GM21515 (cell line): ENCODE measurements around the gene ATG7.
A peak's percentile ranks its signal among the peaks of the same experiment; 100 is the strongest.
"Not testable (repeated sequence)": the region's sequence is repeated elsewhere in the genome, so short reads cannot be mapped to it uniquely, and the experiment has no call there.

Source experiments
- ATAC-seq: cut with Tn5 transposase; IDR thresholded peaks from one replicate; pipeline ENCODE4 v1.9.1; 2021; ENCODE audit not compliant: unreplicated experiment

ATG7 gene

DNA sequence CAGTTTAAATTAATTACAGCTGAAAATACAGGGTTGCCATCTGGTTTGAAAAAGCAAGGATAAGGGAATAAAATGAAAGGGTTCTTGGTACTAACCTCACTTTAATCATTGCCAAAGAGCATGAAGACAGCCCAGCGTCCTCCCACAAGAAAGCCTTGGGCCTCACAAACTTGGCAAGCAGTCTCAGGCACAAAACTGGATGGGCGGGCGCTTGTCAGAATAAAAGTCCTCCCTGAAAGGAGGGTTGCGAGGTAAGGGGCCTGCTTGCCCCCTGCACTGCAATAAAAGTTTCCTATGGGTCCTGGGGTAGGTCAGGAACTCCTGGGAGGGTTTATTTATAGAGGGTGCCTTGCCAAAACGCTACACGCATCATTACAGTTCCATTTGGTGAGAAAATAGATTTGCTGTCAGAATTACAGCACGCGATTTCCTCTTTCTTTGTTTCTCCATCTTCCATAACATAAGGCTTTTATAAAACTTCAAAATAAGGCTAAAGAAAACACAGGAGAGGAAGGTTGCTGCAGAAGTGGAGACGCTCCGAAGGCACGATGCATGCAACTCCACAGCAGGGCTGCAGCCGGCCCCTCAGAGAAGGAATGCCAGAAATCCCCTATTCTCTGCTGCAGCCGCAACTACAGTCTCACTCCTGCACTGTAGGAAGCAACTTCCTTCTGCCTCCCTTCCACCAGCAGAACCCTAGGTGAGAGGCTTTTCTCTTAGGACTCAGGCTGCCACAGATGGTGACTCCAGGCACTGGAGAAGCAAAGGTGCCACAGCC lies 310.2 kb downstream of the ATG7 start:
- no peak for ATAC-seq

DNA sequence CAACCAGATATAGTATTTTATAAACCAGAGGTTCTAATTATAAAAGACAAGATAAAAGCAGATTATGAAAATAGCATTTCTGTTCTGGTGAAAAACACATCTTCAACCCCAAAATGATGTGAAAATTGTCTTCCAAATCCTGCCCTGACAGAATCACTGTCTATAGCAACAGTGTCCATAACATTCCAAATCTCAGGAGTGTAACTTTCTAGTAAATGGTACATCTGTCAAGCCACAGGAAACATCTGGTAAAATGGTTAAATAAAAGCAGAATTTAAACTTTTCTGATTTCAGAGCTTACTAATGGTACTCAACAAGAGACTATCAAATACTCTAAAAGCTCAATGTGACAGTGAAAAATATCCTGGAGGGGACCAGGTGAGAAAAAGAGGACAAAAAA lies 311.0 kb downstream of the ATG7 start:
- ATAC-seq: no peak

DNA sequence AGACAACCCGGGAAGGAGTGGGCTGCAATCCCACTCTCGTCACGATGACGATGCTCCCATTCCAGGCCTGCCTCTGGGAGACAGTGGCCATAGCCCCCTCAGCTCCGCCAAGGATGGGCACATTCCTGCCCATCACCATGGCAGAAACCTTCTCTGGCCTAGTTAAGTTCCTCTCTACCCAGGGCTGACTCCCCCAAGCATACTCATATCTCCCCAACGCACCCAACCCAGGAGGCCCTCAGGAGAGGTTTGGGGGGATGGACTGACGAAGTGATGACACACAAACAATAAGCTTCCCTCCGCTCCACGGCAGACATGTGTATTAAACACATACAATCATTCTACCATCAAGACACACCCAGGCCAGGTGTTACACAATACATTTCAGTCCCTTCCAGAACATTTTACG lies 311.4 kb downstream of the ATG7 start:
- no peak for ATAC-seq

DNA sequence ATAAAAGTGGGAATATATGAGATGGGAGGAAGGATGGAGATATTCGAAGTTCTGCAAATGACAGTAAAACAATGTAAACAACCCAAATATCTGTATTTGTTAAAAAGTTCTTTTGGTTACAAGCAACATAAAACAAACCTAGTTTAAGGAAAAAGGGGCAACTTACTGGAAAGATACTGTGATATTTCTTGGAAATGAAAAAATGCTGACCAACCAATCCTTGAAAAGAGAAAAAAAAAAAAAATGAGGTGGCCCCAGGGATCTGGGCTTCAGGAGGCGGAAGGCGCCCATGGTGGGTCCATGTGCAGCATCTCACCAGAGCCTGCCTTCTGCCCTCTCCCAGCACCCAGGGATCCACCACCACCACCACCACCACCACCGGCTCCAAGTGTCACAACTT lies 312.4 kb downstream of the ATG7 start:
- ATAC-seq: no peak

DNA sequence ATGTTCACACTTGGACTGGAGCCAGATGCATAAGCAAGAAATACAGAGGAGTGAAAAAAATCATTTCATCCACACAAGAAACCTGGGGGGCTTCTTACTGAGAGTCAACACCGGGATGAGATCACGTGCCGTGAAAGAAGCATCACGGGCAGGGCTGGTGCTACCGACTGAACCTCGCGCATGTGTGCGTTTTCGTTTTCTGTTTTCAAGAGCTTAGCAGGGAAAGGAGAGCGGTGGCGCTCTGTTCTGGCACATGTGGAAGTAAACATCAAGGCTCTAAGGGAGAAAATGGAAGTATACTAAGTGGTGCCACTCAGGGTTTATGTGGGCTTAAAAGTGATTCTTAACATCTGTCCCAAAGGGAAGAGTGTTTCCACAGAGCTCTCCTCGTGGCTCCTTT lies 315.6 kb downstream of the ATG7 start:
- ATAC-seq: no peak

DNA sequence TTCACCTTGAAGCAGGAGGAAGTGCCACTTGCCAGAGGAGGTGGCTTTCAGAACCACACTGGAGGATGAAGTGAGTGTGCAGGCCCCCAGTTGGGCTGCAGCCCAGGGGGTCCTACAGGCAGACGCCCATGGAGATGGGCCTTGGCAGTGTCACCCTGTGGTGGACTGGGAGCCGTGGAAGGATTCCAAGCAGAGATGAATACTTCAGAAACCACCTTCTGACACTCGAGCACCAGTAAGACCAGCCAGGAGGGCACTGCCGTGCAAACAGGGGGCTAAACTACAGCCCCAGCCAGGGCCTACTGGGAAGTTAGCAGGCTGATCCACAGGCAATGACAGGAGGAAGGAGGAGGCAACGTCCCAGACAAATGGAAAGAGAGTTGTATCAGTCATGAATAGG lies 316.1 kb downstream of the ATG7 start:
- ATAC-seq: no peak

DNA sequence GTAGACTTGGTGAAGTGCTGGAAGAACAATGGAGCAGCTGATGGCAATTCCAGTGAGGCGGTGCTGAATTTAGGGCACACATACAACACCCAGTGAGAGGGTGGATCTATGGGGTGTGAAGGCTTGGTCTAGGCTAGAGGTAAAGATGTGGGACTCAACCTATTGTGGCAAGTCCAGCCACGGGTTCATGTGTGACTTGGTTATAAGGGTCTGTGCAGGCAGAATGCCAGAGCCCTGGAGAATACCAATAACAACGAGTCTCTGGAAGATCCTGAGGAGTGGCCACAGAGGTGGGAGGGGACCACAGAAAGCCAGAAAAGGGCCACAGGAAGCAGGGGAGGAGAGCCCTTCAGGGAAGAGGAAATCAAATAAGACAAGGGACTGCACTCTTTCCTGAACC lies 316.6 kb downstream of the ATG7 start:
- no peak for ATAC-seq

DNA sequence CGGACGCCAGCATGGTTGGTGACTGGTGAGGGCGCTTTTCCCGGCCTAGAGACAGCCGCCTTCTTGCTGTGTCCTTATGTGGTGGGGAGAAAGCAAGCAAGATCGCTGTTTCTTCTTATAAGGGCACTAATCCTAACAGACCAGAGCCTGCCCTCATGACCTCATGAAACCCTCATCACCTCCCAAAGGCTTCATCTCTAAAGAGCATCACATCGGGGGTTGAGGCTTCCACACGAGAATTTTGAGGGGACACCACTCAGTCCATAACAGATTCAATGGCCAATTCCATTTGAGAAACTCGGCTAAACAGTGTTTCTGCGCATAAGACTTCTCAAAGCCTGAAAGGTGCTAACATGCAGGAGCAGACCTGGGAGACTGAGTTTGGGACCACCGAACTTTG lies 317.5 kb downstream of the ATG7 start:
- ATAC-seq: no peak

DNA sequence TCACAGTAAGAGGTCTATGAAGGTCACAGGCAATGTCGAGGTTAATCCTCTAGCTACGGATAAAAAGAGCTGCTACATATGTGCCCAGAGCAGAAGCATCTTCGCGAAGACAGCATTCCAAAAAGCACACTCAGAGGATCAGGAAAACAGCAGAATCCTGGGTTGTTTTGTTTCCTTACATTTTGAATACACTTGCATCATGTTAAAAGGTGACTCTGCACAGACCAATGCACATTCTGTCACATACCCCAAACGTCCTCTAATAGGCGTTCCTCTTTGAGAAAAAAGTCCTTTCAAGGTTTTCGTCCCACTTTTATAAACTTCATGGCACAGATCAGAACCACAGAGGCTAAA lies 318.8 kb downstream of the ATG7 start:
- ATAC-seq: no peak

DNA sequence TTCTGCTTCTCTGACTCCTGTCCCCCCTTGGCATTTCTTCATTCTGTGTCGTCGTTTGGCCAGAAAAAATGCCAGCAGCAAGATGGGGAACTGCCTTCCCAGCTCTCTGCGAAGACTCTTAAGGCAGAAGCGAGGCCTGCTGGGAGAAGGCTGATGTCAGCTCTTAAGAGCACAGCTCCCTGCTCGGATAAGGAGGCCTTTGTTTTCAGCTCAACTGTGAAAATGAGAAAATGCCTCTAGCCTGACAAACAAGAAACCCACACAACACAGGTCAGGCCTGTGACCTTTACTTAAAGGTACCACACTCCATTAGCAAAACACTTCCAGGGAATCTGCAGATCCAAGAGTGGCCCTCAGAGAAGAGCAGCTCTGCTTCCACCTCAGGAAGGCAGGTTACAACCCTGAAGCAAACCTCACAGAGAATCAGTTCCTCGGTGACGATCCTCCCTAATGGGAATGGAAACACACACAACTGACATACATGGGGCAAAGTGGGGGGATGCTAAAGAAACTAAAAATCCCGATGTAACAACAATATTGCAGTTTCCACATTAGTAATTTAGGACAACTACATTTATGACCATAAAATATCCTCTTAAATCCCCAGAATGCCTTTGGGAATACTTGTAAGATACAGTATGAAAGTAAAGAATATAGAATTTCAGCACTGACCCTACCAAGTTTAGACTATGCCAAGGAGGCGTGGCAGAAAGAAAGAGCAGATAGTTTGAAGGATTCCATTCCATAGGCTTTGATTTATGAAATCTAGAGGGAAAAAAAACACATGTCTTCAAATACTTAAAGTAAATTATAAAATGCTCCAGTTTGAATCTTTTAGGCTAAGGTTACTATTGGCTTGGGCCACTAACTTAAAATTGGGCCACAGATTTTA lies 319.4 kb downstream of the ATG7 start:
- no peak for ATAC-seq

DNA sequence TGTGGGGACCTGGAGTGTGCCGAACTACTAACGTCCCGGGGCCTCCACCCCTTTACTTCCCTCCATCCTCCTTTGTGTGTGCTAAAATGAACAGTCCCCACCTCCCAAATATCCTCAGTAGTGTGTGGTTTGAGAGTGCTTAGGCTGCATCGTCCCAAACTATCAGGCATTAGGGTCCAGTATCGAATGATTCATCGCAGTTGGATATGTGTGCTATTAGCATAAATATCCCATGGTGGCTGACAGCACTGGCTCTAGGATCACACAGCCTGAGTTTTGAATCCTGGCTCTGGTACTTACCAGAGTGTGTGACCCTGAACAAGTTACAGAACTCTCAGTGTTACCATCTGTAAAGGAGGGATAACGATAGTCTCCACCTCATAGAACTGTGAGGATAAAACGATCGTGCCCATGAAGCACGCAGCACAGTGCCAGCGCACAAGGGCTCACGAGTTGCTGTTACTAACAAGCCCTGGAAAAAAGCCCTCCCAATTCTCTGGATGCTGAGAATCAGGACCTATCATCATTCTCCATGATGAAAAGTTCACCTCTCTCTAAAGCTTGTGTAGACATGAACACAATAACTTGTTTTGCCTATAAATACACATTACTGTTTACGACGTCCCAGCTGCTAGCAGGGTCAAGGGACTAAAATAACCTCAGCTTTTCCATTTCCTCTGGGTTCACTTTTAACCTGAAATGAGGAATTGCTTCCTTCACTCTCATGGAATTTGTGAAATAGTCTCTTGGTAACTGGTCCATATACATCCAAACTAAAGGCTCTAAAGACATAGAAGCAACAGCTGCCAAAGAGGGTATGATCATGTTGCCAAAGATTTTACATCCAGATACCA lies 320.5 kb downstream of the ATG7 start:
- no peak for ATAC-seq

DNA sequence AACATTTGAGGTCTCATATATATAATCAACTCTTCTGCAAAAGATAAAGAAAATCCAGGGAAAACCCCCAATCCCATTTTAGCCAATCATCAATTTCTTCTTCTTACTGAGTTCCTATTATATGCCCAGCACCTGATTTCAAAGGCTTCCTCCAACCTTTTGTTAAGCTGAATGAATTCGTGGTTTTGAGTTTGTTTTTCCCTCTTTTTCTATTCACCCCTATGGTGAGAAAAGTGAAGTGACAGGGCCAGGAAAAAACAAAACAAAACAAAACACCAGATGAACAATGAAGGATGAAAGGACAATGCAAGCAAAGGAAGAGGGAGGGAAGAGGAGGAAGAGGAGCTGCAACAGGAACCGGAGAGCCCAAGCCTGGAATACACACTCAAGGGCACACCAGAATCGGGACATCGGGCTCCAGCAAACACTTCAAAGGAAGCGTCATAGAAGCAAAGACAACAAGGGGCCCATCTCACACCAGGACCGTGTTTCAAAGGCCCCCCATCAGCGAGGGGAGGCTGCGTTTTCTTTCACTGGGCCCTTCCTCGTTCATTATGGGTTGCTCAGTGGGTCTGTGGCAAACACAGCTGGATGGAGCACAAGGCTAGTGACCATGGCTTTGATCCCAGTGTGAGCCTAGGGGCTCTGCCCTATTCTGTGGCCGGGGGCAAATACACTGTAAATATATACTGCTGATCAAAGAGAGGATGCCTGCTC lies 321.3 kb downstream of the ATG7 start:
- no peak for ATAC-seq

DNA sequence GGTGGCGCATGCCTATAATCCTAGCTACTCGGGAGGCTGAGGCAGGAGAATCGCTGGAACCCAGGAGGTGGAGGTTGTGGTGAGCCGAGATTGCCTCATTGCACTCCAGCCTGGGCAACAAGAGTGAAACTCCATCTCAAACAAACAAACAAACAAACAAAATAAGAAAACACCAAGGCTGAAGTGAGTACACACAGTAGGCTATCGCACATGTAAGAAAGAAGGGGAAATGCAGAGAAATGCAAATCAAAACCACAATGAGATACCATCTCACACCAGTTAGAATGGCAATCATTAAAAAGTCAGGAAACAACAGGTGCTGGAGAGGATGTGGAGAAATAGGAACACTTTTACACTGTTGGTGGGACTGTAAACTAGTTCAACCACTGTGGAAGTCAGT lies 322.8 kb downstream of the ATG7 start:
- not testable (repeated sequence) for ATAC-seq

DNA sequence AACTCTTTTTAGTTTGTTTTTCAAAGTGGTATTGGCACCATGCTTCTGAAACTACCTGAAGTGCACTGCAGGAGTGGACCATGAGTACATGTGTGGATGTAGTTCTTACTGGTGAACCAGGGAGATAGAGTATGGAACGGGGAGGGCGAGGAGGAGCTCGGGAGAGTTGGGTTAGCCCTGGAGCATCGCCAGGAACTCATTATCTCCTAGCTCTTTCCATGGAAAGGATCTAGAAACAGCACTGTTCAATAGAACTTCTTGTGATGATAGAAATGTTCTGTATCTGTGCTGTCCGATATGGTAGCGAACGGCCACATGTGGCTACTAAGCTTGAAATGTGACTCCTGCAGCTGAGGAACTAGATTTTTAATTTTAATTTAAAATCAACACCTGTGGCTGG lies 324.2 kb downstream of the ATG7 start:
- no peak for ATAC-seq

DNA sequence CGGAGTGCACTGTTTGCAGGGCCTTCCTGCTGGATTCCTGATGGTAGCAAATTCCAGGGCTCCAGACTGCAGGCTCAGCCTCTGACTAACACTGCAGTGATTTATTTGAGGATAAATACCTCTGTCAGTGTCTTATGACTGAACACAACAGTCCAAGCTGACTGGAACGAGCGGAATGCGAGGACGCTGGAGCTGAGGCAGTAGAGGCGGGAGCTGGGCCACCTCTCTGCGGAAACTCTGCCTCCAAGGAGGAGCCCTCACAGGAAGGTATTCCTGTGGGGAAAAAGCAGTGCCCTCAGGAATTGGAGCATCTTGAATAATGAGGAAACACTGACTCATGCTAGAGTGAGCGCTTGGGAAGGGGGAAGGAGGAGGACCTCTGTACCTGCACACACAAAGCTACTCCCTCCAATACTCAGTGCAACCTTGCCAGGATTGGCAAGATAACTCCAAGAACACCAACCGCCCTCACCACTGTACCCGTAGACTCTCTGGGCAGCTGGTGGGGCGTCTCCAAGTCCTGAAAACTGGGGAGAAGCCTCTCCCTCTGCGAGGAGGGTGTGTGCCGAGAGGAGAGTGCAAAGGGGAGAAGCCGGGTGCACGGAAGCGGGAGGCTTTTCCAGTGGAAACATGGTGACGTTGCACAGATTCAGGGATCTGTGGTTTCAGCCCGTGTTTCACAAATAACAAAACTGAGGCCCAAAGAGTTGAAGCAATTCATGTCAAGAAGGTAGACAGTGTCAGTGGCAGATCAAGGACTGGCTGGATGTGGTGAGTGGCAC lies 328.5 kb downstream of the ATG7 start:
- ATAC-seq: no peak

DNA sequence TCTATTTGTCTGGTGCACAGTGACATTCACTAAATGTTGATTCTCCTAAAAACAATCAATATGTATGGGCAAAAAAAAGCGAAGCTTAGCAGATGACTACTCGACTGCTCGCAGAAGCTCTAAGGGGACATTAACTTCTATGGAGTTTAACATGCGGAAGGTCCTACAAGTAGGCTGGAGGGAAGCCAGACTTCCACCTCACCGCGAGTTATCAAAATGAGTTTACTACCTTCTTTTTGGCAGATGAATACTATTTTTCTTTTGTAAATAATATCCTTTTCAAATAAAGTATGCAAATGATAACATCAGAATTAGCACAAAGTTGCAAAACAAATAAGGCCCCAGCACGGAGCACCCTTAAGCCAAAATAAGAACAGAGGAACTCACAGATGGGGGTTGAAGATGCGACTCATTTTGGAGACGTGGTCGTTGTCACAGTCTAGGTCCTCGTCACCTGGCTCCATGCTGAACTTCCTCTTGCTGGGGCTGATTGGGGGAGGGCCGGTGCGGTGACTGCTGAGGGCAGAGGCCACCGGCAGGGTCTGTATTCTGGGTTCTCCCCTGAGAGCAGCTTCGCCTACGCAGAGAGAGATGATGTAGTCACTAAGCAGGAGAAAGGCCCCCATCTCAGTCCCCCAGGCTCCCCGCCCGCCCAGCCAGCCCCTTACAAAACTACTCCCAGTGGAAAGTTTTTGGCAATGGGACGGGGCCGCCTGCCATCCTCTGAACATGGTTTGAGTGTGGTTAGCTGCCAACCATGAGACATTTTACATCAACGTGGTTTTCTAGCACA lies 329.4 kb downstream of the ATG7 start:
- peak; percentile 89 for ATAC-seq

DNA sequence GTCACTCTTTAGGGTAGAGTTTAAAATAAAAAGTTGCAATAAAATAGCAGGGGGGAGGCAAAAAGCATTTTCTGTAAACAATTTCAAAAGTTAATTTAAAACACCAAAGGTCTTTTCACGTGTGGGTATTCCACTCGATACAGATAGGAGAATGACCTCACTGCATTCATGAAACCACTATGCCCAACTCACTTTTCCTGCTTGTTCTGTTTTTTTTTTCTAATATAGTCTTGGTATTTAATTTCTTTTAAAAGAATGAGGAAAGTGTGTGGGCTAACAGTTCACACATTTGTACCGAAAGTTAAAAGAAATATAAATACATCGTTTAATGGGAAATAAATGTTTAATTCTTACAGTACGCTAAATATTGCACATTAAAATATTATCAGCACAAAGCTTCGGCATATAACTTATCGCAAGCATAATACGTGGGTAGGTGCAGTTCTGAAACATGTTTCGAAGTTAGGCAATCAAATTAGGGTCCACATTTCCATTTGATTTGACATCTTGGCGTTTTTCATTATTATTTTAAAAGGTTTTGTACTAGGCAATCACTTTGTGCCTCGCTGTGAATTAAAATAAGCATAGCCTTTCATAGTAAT lies 330.1 kb downstream of the ATG7 start:
- ATAC-seq: peak; percentile 3

DNA sequence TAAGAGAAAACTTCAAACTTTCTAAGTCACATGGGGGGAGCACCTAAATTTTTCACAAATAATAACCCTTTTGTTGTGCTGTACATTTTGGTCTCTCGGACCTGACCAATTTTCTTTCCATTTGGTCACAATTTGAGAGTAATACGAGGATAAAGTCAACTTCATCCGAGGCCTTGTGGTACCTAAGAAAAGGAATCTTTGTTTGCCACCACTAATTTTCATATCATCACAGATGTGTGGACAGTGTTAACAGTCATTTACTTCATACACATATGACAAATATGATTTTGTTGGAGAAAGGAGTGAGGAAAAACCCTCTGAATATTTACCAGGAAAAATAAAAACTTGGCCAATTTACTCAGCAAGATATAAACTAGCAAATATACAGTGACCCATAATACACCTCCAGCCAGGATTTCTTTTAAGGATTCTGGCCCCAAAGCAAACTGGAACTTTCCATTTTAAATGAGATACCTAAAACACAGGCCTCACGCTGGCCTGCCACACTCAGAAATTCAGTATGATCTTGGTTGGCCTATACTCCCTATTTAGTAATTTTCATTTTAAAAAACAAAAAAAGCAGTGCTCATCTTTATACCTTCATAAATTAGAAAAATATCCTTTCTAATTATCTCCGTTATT lies 330.8 kb downstream of the ATG7 start:
- no peak for ATAC-seq
